ENCODE results near the gene MS4A10. TPM values are rescaled to one million over a fixed set of nuclear protein-coding genes. Genes with fewer than 3 reads are reported as not detected.

MS4A10 gene
- total and polyA plus RNA-seq, 9 of the 15 experiments (the other 6 are each of a cell fraction or from before 2014, with no cell fraction given), result not detected

GRCh38 chr11:60841797-60842667 is 56.9 kb downstream of the MS4A10 start, which contains the start of gene CCDC86 (continued):
- TF ChIP-seq FOXA1 (IDR thresholded peaks at IDR 0.05; ENCODE audit: borderline replicate concordance), result no peak
- no peak for TF ChIP-seq ZNF57 (CRISPR knock-in tag; IDR thresholded peaks at IDR 0.05)
- TF ChIP-seq SIX5 (IDR thresholded peaks at IDR 0.05; ENCODE audit: borderline replicate concordance in 1 of 2, insufficient read depth in 1 of 2, low read depth in 1 of 2, low read length in 2 of 2), result peak; percentile 64 to 82
- no peak for TF ChIP-seq MIER1 (IDR thresholded peaks at IDR 0.05; ENCODE audit: low read depth)
- TF ChIP-seq TCF15 (CRISPR knock-in tag; IDR thresholded peaks at IDR 0.05), result no peak
- no peak for TF ChIP-seq ZNF282 (CRISPR knock-in tag; IDR thresholded peaks at IDR 0.05)
- no peak for TF ChIP-seq BRD4 (IDR thresholded peaks at IDR 0.05)
- no peak for TF ChIP-seq THRA (IDR thresholded peaks at IDR 0.05)
- no peak for TF ChIP-seq SMARCA5 (IDR thresholded peaks at IDR 0.05)
- no peak for TF ChIP-seq BMI1 (IDR thresholded peaks at IDR 0.05; ENCODE audit: low read length)
- TF ChIP-seq SAFB (IDR thresholded peaks at IDR 0.05; ENCODE audit: borderline replicate concordance, low read depth, low read length), result no peak
- TF ChIP-seq FOXK2 (conservative IDR thresholded peaks at IDR 0.05 in 1 of 2, IDR thresholded peaks at IDR 0.05 in 1 of 2; ENCODE audit: low read depth in 2 of 2), result peak; percentile 97 to 99
- no peak for TF ChIP-seq POLR2AphosphoS2 (IDR thresholded peaks at IDR 0.05; ENCODE audit: low read length)
- 0 out of 2 replicates have a peak, but pooled peaks have one; percentile 71 for TF ChIP-seq HBP1 (CRISPR knock-in tag; IDR thresholded peaks at IDR 0.05)
- peak; percentile 100 for TF ChIP-seq CREM (IDR thresholded peaks at IDR 0.05; ENCODE audit: low read depth)
- TF ChIP-seq ZNF140 (CRISPR knock-in tag; IDR thresholded peaks at IDR 0.05), result no peak
- TF ChIP-seq ZNF133 (CRISPR knock-in tag; IDR thresholded peaks at IDR 0.05), result no peak
- no peak for TF ChIP-seq TGIF2 (CRISPR knock-in tag; IDR thresholded peaks at IDR 0.05)
- no peak for TF ChIP-seq TFAM (CRISPR knock-in tag; conservative IDR thresholded peaks at IDR 0.05)
- no peak for TF ChIP-seq KAT2B (IDR thresholded peaks at IDR 0.05; ENCODE audit: low read depth, low read length)
- no peak for TF ChIP-seq GATAD2B (IDR thresholded peaks at IDR 0.05; ENCODE audit: borderline replicate concordance)
- TF ChIP-seq EHMT2 (IDR thresholded peaks at IDR 0.05), result no peak
- TF ChIP-seq ADNP (tag; IDR thresholded peaks at IDR 0.05), result no peak
- no peak for TF ChIP-seq ARID2 (IDR thresholded peaks at IDR 0.05)
- TF ChIP-seq RCOR1 (IDR thresholded peaks at IDR 0.05; ENCODE audit: borderline replicate concordance in 1 of 2, low read depth in 2 of 2, low read length in 2 of 2), result no peak; a peak in 1 of 4 replicates
- TF ChIP-seq FOXK1 (CRISPR knock-in tag; IDR thresholded peaks at IDR 0.05; ENCODE audit: borderline replicate concordance), result no peak
- TF ChIP-seq ZNF41 (CRISPR knock-in tag; conservative IDR thresholded peaks at IDR 0.05), result no peak
- TF ChIP-seq, protein P1, sequence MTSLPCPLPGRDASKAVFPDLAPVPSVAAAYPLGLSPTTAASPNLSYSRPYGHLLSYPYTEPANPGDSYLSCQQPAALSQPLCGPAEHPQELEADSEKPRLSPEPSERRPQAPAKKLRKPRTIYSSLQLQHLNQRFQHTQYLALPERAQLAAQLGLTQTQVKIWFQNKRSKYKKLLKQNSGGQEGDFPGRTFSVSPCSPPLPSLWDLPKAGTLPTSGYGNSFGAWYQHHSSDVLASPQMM (CRISPR knock-in tag; IDR thresholded peaks at IDR 0.05), result no peak
